ENCODE results near the gene NCOA1.

The NCOA1 gene

GRCh38 chr2:24708537-24709152 is 217.6 kb downstream of the NCOA1 start:
- Histone ChIP-seq H3K4me2 (ENCODE audit: insufficient read depth, low read length) (no peak overlapping the region), H3K9ac (ENCODE audit: low read depth, low read length) (no peak overlapping the region), H4K20me1 (ENCODE audit: insufficient read depth, low read length) (no peaks in the 10 kb centered on the region), H3K27ac (ENCODE audit: low read length) (no peak overlapping the region), H3K79me2 (ENCODE audit: insufficient read depth, low read length) (no peaks in the 10 kb centered on the region), H3K36me3 (ENCODE audit: insufficient read depth, low read length) (peaks cover 39% of the 10 kb centered on the region), H3K4me3 (ENCODE audit: low read depth in 1 of 2, low read length in 2 of 2) (no peak overlapping the region), H2AFZ (ENCODE audit: low read depth, low read length) (no peak overlapping the region), H3K4me1 (ENCODE audit: insufficient read depth, low read length) (no peaks in the 10 kb centered on the region), H3K9me3 (ENCODE audit: insufficient read depth, low read length, severe bottlenecking) (no peaks in the 10 kb centered on the region), H3K27me3 (ENCODE audit: insufficient read depth, low read length, poor library complexity) (no peaks in the 10 kb centered on the region)
- TF ChIP-seq CTCF (IDR thresholded peaks at IDR 0.05; ENCODE audit: borderline replicate concordance, extremely low read depth, low read length, poor library complexity, severe bottlenecking) = no peak
- TF ChIP-seq EZH2 (IDR thresholded peaks at IDR 0.05; ENCODE audit: borderline replicate concordance, low read depth, low read length, severe bottlenecking) = no peak
- DNase-seq (no peak), ATAC-seq (ENCODE audit: insufficient read depth, low read depth) (no peak)

- TF ChIP-seq CTCF (IDR thresholded peaks at IDR 0.05; ENCODE audit: borderline replicate concordance, extremely low read depth, low read length, poor library complexity, severe bottlenecking) (no peak), EZH2 (IDR thresholded peaks at IDR 0.05; ENCODE audit: borderline replicate concordance, low read depth, low read length, severe bottlenecking) (no peak)
- no peak for ATAC-seq (ENCODE audit: insufficient read depth, low read depth)
- H3K9ac ChIP-seq (ENCODE audit: low read depth, low read length) = no peak overlapping the region
Observed at GRCh38 chr2:24710806-24711205, 219.8 kb downstream of the NCOA1 start.

GRCh38 chr2:24711865-24712264 is 220.8 kb downstream of the NCOA1 start:
- H3K4me1 ChIP-seq (ENCODE audit: insufficient read depth, low read length) = no peaks in the 10 kb centered on the region
- no peak overlapping the region for H3K27ac ChIP-seq (ENCODE audit: low read length)
- TF ChIP-seq CTCF (IDR thresholded peaks at IDR 0.05; ENCODE audit: borderline replicate concordance, extremely low read depth, low read length, poor library complexity, severe bottlenecking) (no peak), EZH2 (IDR thresholded peaks at IDR 0.05; ENCODE audit: borderline replicate concordance, low read depth, low read length, severe bottlenecking) (no peak)
- ATAC-seq (ENCODE audit: insufficient read depth, low read depth) = no peak
- no peaks in the 10 kb centered on the region for H3K9me3 ChIP-seq (ENCODE audit: insufficient read depth, low read length, severe bottlenecking)
- H3K79me2 ChIP-seq (ENCODE audit: insufficient read depth, low read length) = no peaks in the 10 kb centered on the region
- no peak overlapping the region for H3K4me2 ChIP-seq (ENCODE audit: insufficient read depth, low read length)
- H2AFZ ChIP-seq (ENCODE audit: low read depth, low read length) = no peak overlapping the region
- H3K36me3 ChIP-seq (ENCODE audit: insufficient read depth, low read length) = peaks cover 38% of the 10 kb centered on the region
- H3K4me3 ChIP-seq (ENCODE audit: low read depth in 1 of 2, low read length in 2 of 2) = no peak overlapping the region
- H4K20me1 ChIP-seq (ENCODE audit: insufficient read depth, low read length) = no peaks in the 10 kb centered on the region
- H3K27me3 ChIP-seq (ENCODE audit: insufficient read depth, low read length, poor library complexity) = no peaks in the 10 kb centered on the region
- H3K9ac ChIP-seq (ENCODE audit: low read depth, low read length) = no peak overlapping the region
- DNase-seq = no peak

More at GRCh38 chr2:24710806-24711205, 219.8 kb downstream of the NCOA1 start:
- no peak overlapping the region for H3K4me3 ChIP-seq (ENCODE audit: low read depth in 1 of 2, low read length in 2 of 2)
- no peaks in the 10 kb centered on the region for H4K20me1 ChIP-seq (ENCODE audit: insufficient read depth, low read length)
- no peaks in the 10 kb centered on the region for H3K27me3 ChIP-seq (ENCODE audit: insufficient read depth, low read length, poor library complexity)
- DNase-seq = no peak
- no peak overlapping the region for H3K27ac ChIP-seq (ENCODE audit: low read length)
- no peak overlapping the region for H2AFZ ChIP-seq (ENCODE audit: low read depth, low read length)
- no peaks in the 10 kb centered on the region for H3K9me3 ChIP-seq (ENCODE audit: insufficient read depth, low read length, severe bottlenecking)
- H3K4me1 ChIP-seq (ENCODE audit: insufficient read depth, low read length) = no peaks in the 10 kb centered on the region
- H3K4me2 ChIP-seq (ENCODE audit: insufficient read depth, low read length) = no peak overlapping the region
- H3K79me2 ChIP-seq (ENCODE audit: insufficient read depth, low read length) = no peaks in the 10 kb centered on the region
- peaks cover 43% of the 10 kb centered on the region for H3K36me3 ChIP-seq (ENCODE audit: insufficient read depth, low read length)
